Heart left ventricle (tissue), 13 donors: Measurements from ENCODE around the gene ABCC12.

Experiments used
- POLR2A ChIP-seq, 2 donors: fragments of 450-650 bp; IDR thresholded peaks; one replicate each; pipeline ENCODE4 v1.6.1; 2017; ENCODE audit warnings: antibody characterized with exemption in 2 of 2, mild to moderate bottlenecking in 2 of 2, moderate library complexity in 2 of 2
- TF ChIP-seq, protein P1 (sequence below), 12 donors: fragments of 200-600 bp; sonication (generic) in 4 of 12; IDR thresholded peaks; one replicate each; pipeline versions ENCODE4 v1.5.0 to v1.8.0; 2018 to 2022; ENCODE audit warnings: antibody characterized with exemption in 12 of 12, mild to moderate bottlenecking in 5 of 12
- donor health status: ischemic (EF 13 %, LVEDD 7.1; RV severe dilation, severe dysfunction).
- donor health status: DM: no; HTN: yes; CAD: no.
- donor health status: DM: no; HTN: no; CAD: no.
- donor health status: ischemic (EF 25% LVEDD 6.9; RV normal size, moderate dysfunction).
- donor health status: ischemic (EF 25% LVEDD 5.7; RV mildly dilated, moderate dysfunction).
- donor health status: ischemic (EF 35%, LVEDD 5.7; RV mildly dilated, moderate dysfunction).
- donor health status: nonischemic (EF 11% LVEDD 7.7; RV severe dilation, severe dysfunction).
- donor health status: DM: yes; HTN: yes; CAD: no.
- donor health status: PGD.
- donor health status: ischemic (EF 29% LVEDD 5.4; RV normal size, mild dysfunction).
- donor health status: nonischemic (EF 23%, LVEDD 6.1; RV moderate dilation, normal function).

- TF ChIP-seq, protein P1, sequence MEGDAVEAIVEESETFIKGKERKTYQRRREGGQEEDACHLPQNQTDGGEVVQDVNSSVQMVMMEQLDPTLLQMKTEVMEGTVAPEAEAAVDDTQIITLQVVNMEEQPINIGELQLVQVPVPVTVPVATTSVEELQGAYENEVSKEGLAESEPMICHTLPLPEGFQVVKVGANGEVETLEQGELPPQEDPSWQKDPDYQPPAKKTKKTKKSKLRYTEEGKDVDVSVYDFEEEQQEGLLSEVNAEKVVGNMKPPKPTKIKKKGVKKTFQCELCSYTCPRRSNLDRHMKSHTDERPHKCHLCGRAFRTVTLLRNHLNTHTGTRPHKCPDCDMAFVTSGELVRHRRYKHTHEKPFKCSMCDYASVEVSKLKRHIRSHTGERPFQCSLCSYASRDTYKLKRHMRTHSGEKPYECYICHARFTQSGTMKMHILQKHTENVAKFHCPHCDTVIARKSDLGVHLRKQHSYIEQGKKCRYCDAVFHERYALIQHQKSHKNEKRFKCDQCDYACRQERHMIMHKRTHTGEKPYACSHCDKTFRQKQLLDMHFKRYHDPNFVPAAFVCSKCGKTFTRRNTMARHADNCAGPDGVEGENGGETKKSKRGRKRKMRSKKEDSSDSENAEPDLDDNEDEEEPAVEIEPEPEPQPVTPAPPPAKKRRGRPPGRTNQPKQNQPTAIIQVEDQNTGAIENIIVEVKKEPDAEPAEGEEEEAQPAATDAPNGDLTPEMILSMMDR (IDR thresholded peaks at IDR 0.05) = no peak
- TF ChIP-seq POLR2A (IDR thresholded peaks at IDR 0.05) = no peak
Measured at GRCh38 chr16:48139517-48139916, 16.3 kb downstream of the ABCC12 start.
